Fibroblast of upper back skin (primary cell): ENCODE data around the gene ZCCHC14.
"Not testable (repeated sequence)": the region's sequence is repeated elsewhere in the genome, so short reads cannot be mapped to it uniquely, and the experiment has no call there.

Source experiments
- DNase-seq: peaks from one replicate; pipeline ENCODE4 v3.0.0-alpha.2; 2013

ZCCHC14 gene

GRCh38 chr16:87376660-87377059, 116.2 kb downstream of the ZCCHC14 start:
- no peak for DNase-seq

GRCh38 chr16:87375426-87376135, 117.2 kb downstream of the ZCCHC14 start:
- no peak for DNase-seq

GRCh38 chr16:87374313-87374712, 118.5 kb downstream of the ZCCHC14 start:
- no peak for DNase-seq

GRCh38 chr16:87372305-87372704, 120.5 kb downstream of the ZCCHC14 start:
- DNase-seq: no peak

GRCh38 chr16:87371261-87371866, 121.5 kb downstream of the ZCCHC14 start:
- no peak for DNase-seq

- no peak for DNase-seq
Measured at GRCh38 chr16:87369796-87370719, 122.8 kb downstream of the ZCCHC14 start.

- DNase-seq: no peak
Measured at GRCh38 chr16:87369117-87369765, 123.6 kb downstream of the ZCCHC14 start.

GRCh38 chr16:87368029-87368770, 124.6 kb downstream of the ZCCHC14 start:
- no peak for DNase-seq

- DNase-seq: no peak
Measured at GRCh38 chr16:87367529-87367928, 125.3 kb downstream of the ZCCHC14 start.

GRCh38 chr16:87366930-87367329, 125.9 kb downstream of the ZCCHC14 start:
- no peak for DNase-seq

GRCh38 chr16:87366288-87366687, 126.5 kb downstream of the ZCCHC14 start:
- DNase-seq: no peak

GRCh38 chr16:87365021-87365713, 127.7 kb downstream of the ZCCHC14 start:
- no peak for DNase-seq

- DNase-seq: no peak
Measured at GRCh38 chr16:87363771-87364455, 128.9 kb downstream of the ZCCHC14 start.

GRCh38 chr16:87362828-87363559, 129.8 kb downstream of the ZCCHC14 start:
- not testable (repeated sequence) for DNase-seq

GRCh38 chr16:87361916-87362619, 130.8 kb downstream of the ZCCHC14 start:
- DNase-seq: no peak

GRCh38 chr16:87360862-87361610, 131.8 kb downstream of the ZCCHC14 start:
- no peak for DNase-seq

GRCh38 chr16:87359121-87359520, 133.7 kb downstream of the ZCCHC14 start:
- DNase-seq: no peak

GRCh38 chr16:87358696-87359095, 134.1 kb downstream of the ZCCHC14 start:
- DNase-seq: no peak

- DNase-seq: no peak
Measured at GRCh38 chr16:87358250-87358649, 134.6 kb downstream of the ZCCHC14 start.
